A673 (cell line): ENCODE data around the gene LRBA. TPM values are rescaled to one million over a fixed set of nuclear protein-coding genes. Genes with fewer than 3 reads are reported as not detected.

Experiments
- BruUV-seq: library from RNA; stranded (reverse); fragments of 400-500 nt; replicated peaks from 2 replicates; lab custom pipeline; 2021; lab: Mats Ljungman, UMichigan
- CTCF ChIA-PET: fragments of 300-600 bp; sonication (Branson Sonifier 250); formaldehyde crosslinking; loops from one replicate; lab custom pipeline; 2022; ENCODE audit warnings: antibody characterized with exemption; lab: Charles Lee
- POLR2A ChIA-PET: fragments of 300-600 bp; sonication (Branson Sonifier 250); formaldehyde crosslinking; loops from one replicate; lab custom pipeline; 2022; ENCODE audit warnings: antibody characterized with exemption; ENCODE audit not compliant: low non-redundant PET; lab: Charles Lee
- DNase-seq: peaks from one replicate; pipeline ENCODE4 v3.0.0-alpha.2; 2015; ENCODE audit warnings: low spot score
- H3K27ac ChIP-seq: fragments of 200-600 bp; sonication (generic); 2 replicates; pipeline ENCODE4 v1.5.1; 2016; ENCODE audit warnings: mixed run types, low read depth, mild to moderate bottlenecking, mixed read lengths, antibody characterized with exemption, low read length; ENCODE audit not compliant: poor library complexity, severe bottlenecking
- H3K27me3 ChIP-seq: fragments of 200-600 bp; sonication (generic); replicated peaks from 2 replicates; pipeline ENCODE4 v1.6.1; 2017; ENCODE audit warnings: mixed run types, low read depth, mild to moderate bottlenecking, mixed read lengths, antibody characterized with exemption, low read length; ENCODE audit not compliant: insufficient read depth, poor library complexity
- H3K36me3 ChIP-seq: fragments of 200-600 bp; sonication (generic); 2 replicates; pipeline ENCODE4 v1.6.1; 2016; ENCODE audit warnings: mixed run types, mild to moderate bottlenecking, mixed read lengths, antibody characterized with exemption, low read length; ENCODE audit not compliant: insufficient read depth, poor library complexity, severe bottlenecking
- H3K4me1 ChIP-seq: fragments of 200-600 bp; sonication (generic); 2 replicates; pipeline ENCODE4 v1.6.1; 2017; ENCODE audit warnings: mixed run types, mild to moderate bottlenecking, mixed read lengths, antibody characterized with exemption, low read length; ENCODE audit not compliant: insufficient read depth, poor library complexity, severe bottlenecking
- H3K4me3 ChIP-seq: fragments of 200-600 bp; sonication (generic); 2 replicates; pipeline ENCODE4 v1.5.1; 2016; ENCODE audit warnings: low read depth, mixed run types, mild to moderate bottlenecking, mixed read lengths, low read length; ENCODE audit not compliant: poor library complexity, severe bottlenecking
- H3K9me3 ChIP-seq: fragments of 200-600 bp; sonication (generic); 2 replicates; pipeline ENCODE4 v1.6.1; 2016; ENCODE audit warnings: mixed run types, low read depth, mild to moderate bottlenecking, mixed read lengths, antibody characterized with exemption, low read length; ENCODE audit not compliant: poor library complexity, severe bottlenecking
- CTCF ChIP-seq: fragments of 300-800, 200-600 bp; sonication (generic); conservative IDR thresholded peaks from 2 replicates; pipeline ENCODE4 v1.5.1; 2017; ENCODE audit warnings: low read depth, mild to moderate bottlenecking, antibody characterized with exemption, low read length, moderate library complexity, mixed read lengths
- EZH2 ChIP-seq: fragments of 200-600 bp; sonication (generic); IDR thresholded peaks from 2 replicates; pipeline ENCODE4 v1.6.1; 2017; ENCODE audit warnings: borderline replicate concordance, low read depth, mild to moderate bottlenecking, mixed read lengths, antibody characterized with exemption, low read length; ENCODE audit not compliant: poor library complexity, severe bottlenecking
- intact Hi-C: fragments of 100-400 bp; cut with micrococcal nuclease; formaldehyde crosslinking; loops from one replicate; pipeline ENCODE4 v1.10.0; 2022; ENCODE audit not compliant: unreplicated experiment
- total RNA-seq: library from RNA; stranded (reverse); gene quantifications from 2 replicates; pipeline ENCODE4 v1.2.3, GENCODE V29; 2021

The LRBA gene
- total RNA-seq, 1 experiment from 2014 or later, result 35.7 TPM

- no peak within 1 kb of the TSS for H3K4me3 ChIP-seq
- ChIA-PET POLR2A (no interaction called here), CTCF (no interaction called here)
- no peaks in the 10 kb centered on the region for H3K27me3 ChIP-seq
- TF ChIP-seq CTCF, result no peak
- no peak for TF ChIP-seq EZH2
- H3K4me1 ChIP-seq, result no peaks in the 10 kb centered on the region
- no TSS peak for BruUV-seq
- no peak for DNase-seq
- no peaks in the 10 kb centered on the region for H3K9me3 ChIP-seq
- intact Hi-C loops, result no loop called here
- no peak within 1 kb of the TSS for H3K27ac ChIP-seq
- H3K36me3 ChIP-seq, result peaks cover 5% of the 10 kb centered on the region
Observed at GRCh38 chr4:150582146-150582872, 432.8 kb downstream of the LRBA start, which contains the start of gene MAB21L2. MAB21L2 (plus strand) TSS chr4:150582151; CDS start chr4:150583030, 879 bp downstream.

- intact Hi-C loops, result no loop called here
- POLR2A ChIA-PET, result no interaction called here
- BruUV-seq, result no TSS peak
- H3K27ac ChIP-seq, result no peak overlapping the region
- H3K9me3 ChIP-seq, result no peaks in the 10 kb centered on the region
- CTCF ChIA-PET, result no interaction called here
- TF ChIP-seq EZH2, result no peak
- TF ChIP-seq CTCF, result no peak
- no peaks in the 10 kb centered on the region for H3K4me1 ChIP-seq
- no peak for DNase-seq
- H3K4me3 ChIP-seq, result no peak overlapping the region
- H3K36me3 ChIP-seq, result peaks cover 5% of the 10 kb centered on the region
- H3K27me3 ChIP-seq, result no peaks in the 10 kb centered on the region
Observed at GRCh38 chr4:150581641-150582051, 433.4 kb downstream of the LRBA start.

GRCh38 chr4:150581056-150581605 is 434.0 kb downstream of the LRBA start:
- Histone ChIP-seq H3K4me1 (no peaks in the 10 kb centered on the region), H3K4me3 (no peak overlapping the region), H3K36me3 (peaks cover 5% of the 10 kb centered on the region), H3K27ac (no peak overlapping the region), H3K27me3 (no peaks in the 10 kb centered on the region), H3K9me3 (no peaks in the 10 kb centered on the region)
- CTCF ChIA-PET, result no interaction called here
- intact Hi-C loops, result no loop called here
- no peak for TF ChIP-seq CTCF
- no peak for TF ChIP-seq EZH2
- DNase-seq, result no peak
- no TSS peak for BruUV-seq
- POLR2A ChIA-PET, result no interaction called here
